Body of pancreas (tissue), 4 donors: ENCODE results near the gene MED8. TPM values are rescaled to one million over a fixed set of nuclear protein-coding genes. Genes with fewer than 3 reads are reported as not detected.

Source experiments
- ATAC-seq: fragments of 150-250 bp; one replicate; pipeline ENCODE4 v1.9.1; 2016
- DNase-seq, 4 donors: peaks; one replicate each; pipeline ENCODE4 v3.0.0-alpha.2; 2019
- H3K27ac ChIP-seq, 4 donors: fragments of 200-600 bp; sonication (generic); 1 replicate in 3 of 4; 2 replicates in 1 of 4; pipeline versions ENCODE4 v1.5.1 to v1.6.1; 2016 to 2019; ENCODE audit warnings: mild to moderate bottlenecking in 1 of 4, mixed read lengths in 1 of 4, moderate library complexity in 1 of 4
- H3K27me3 ChIP-seq, 2 donors: fragments of 200-600 bp; sonication (generic); one replicate each; pipeline ENCODE4 v1.6.0; 2016; ENCODE audit warnings: mild to moderate bottlenecking in 1 of 2
- H3K36me3 ChIP-seq, 2 donors: fragments of 200-600 bp; sonication (generic); replicated peaks in 1 of 2; 2 replicates each; pipeline ENCODE4 v1.5.1; 2016; ENCODE audit warnings: low read depth in 2 of 2; ENCODE audit not compliant: insufficient read depth in 1 of 2
- H3K4me1 ChIP-seq: fragments of 200-600 bp; sonication (generic); one replicate; pipeline ENCODE4 v1.6.0; 2016
- H3K4me3 ChIP-seq, 2 donors: fragments of 200-600 bp; sonication (generic); 1 replicate in 1 of 2; 2 replicates in 1 of 2; pipeline ENCODE4 v1.5.1; 2016 to 2019
- H3K9me3 ChIP-seq, 3 donors: fragments of 200-600 bp; sonication (generic); 1 replicate in 2 of 3; 2 replicates in 1 of 3; pipeline ENCODE4 v1.5.1; 2016
- CTCF ChIP-seq, 7 experiments: fragments of 450-650 bp in 4 of 7; fragments of 200-600 bp in 3 of 7; sonication (generic) in 3 of 7; IDR thresholded peaks; one replicate each; pipeline ENCODE4 v1.5.1; 2016 to 2019; ENCODE audit warnings: antibody characterized with exemption in 7 of 7
- POLR2A ChIP-seq, 3 donors: fragments of 450-650 bp; IDR thresholded peaks; one replicate each; pipeline ENCODE4 v1.6.1; 2016; ENCODE audit warnings: antibody characterized with exemption in 3 of 3, mild to moderate bottlenecking in 2 of 3
- WGBS, 2 donors: methylation state at CpG; one replicate each; pipeline ENCODE4 v1.1.5; 2017; 5-methylcytosine and 5-hydroxymethylcytosine counted together
- intact Hi-C: fragments of 100-400 bp; cut with DNase I; formaldehyde crosslinking; loops from one replicate; pipeline ENCODE4 v1.15.1; 2023
- total RNA-seq, 2 donors: library from RNA; depleted of rRNA; stranded (reverse); fragments of >200 nt; gene quantifications; one replicate each; pipeline ENCODE4 v1.1.0, GENCODE V29; 2016

The MED8 gene
- total RNA-seq, 2 donors from 2014 or later: 19.4 to 22.1 TPM

- H3K27me3 ChIP-seq: no peaks in the 10 kb centered on the region
- TF ChIP-seq POLR2A (IDR thresholded peaks at IDR 0.05) (peak in 1 of 3 donors; percentile 3), CTCF (IDR thresholded peaks at IDR 0.05) (no peak)
- H3K36me3 ChIP-seq: peaks cover 0 to 10% of the 10 kb centered on the region in 2 donors
- peak within 1 kb of the TSS; percentile 16 to 20 for H3K4me3 ChIP-seq
- H3K27ac ChIP-seq: peak within 1 kb of the TSS; percentile 79 to 93 (median 86)
- H3K9me3 ChIP-seq: no peaks in the 10 kb centered on the region
- ATAC-seq (peak; percentile 99), DNase-seq (peak; percentile 98 to 99 (median 99))
- 3 to 5% methylated on average over 21 to 55 of the region's 59 CpGs for WGBS, 2 donors
- intact Hi-C loops: loop anchor here (10.0 kb wide), 1 partner anchor 64 kb away; no protein-coding TSS in a partner anchor
- H3K4me1 ChIP-seq: peaks cover 13% of the 10 kb centered on the region
These were observed 30.6 kb downstream of the MED8 start, which contains the start of gene CDC20 for GRCh38 chr1:43358746-43359693. CDC20 (plus strand) TSS chr1:43358981; CDS start chr1:43359216, 235 bp downstream.

- intact Hi-C loops: loop anchor here (10.0 kb wide), 1 partner anchor 63 kb away; no protein-coding TSS in a partner anchor
- TF ChIP-seq CTCF (IDR thresholded peaks at IDR 0.05) (peak; percentile 3 to 65 (median 49)), POLR2A (IDR thresholded peaks at IDR 0.05) (peak; percentile 17 to 76 (median 59))
- Histone ChIP-seq H3K27ac (peak overlapping the region; percentile 79 to 93 (median 86)), H3K4me3 (peak overlapping the region; percentile 16 to 20), H3K4me1 (peaks cover 13% of the 10 kb centered on the region), H3K27me3 (no peaks in the 10 kb centered on the region), H3K9me3 (no peaks in the 10 kb centered on the region), H3K36me3 (peaks cover 0 to 3% of the 10 kb centered on the region in 2 donors)
- DNase-seq (peak; percentile 32 to 55 (median 44)), ATAC-seq (peak; percentile 39)
- 0 to 1% methylated on average over 18 to 33 of the region's 33 CpGs for WGBS, 2 donors
These were observed 31.4 kb downstream of the MED8 start for GRCh38 chr1:43358121-43358745.

GRCh38 chr1:43357251-43357650 lies 32.3 kb downstream of the MED8 start:
- Histone ChIP-seq H3K27ac (no peak overlapping the region), H3K4me1 (peaks cover 13% of the 10 kb centered on the region), H3K27me3 (no peaks in the 10 kb centered on the region), H3K4me3 (no peak overlapping the region), H3K36me3 (no peaks in the 10 kb centered on the region), H3K9me3 (no peaks in the 10 kb centered on the region)
- TF ChIP-seq POLR2A (IDR thresholded peaks at IDR 0.05) (no peak), CTCF (IDR thresholded peaks at IDR 0.05) (no peak)
- ATAC-seq: no peak
- no peak for DNase-seq
- 81 to 90% methylated on average over 4 of the region's 4 CpGs for WGBS, 2 donors
- intact Hi-C loops: loop anchor here (10.0 kb wide), 1 partner anchor 62 kb away; no protein-coding TSS in a partner anchor

- Histone ChIP-seq H3K27ac (no peak overlapping the region), H3K4me3 (no peak overlapping the region), H3K9me3 (no peaks in the 10 kb centered on the region), H3K27me3 (no peaks in the 10 kb centered on the region), H3K36me3 (no peaks in the 10 kb centered on the region), H3K4me1 (peaks cover 16% of the 10 kb centered on the region)
- DNase-seq: no peak
- 94% methylated on average over 2 of the region's 2 CpGs for WGBS, 2 donors
- no peak for TF ChIP-seq POLR2A (IDR thresholded peaks at IDR 0.05)
- TF ChIP-seq CTCF (IDR thresholded peaks at IDR 0.05): no peak
- intact Hi-C loops: loop anchor here (10.0 kb wide), 1 partner anchor 60 kb away; no protein-coding TSS in a partner anchor
- ATAC-seq: no peak
These were observed 34.7 kb downstream of the MED8 start for GRCh38 chr1:43354936-43355335.
